KOPT-K1 (cell line): ENCODE data around the gene CERK.

Experiments
- H3K27ac ChIP-seq: fragments of 200-600 bp; sonication (generic); 2 replicates; pipeline ENCODE4 v1.5.1; 2016; ENCODE audit warnings: antibody characterized with exemption, mild to moderate bottlenecking, low read depth, low read length; ENCODE audit not compliant: poor library complexity, severe bottlenecking
- H3K36me3 ChIP-seq: fragments of 200-600 bp; sonication (generic); 2 replicates; pipeline ENCODE4 v1.5.1; 2017; ENCODE audit warnings: antibody characterized with exemption, mild to moderate bottlenecking, low read length, moderate library complexity; ENCODE audit not compliant: insufficient read depth
- H3K9me3 ChIP-seq: fragments of 200-600 bp; sonication (generic); 2 replicates; pipeline ENCODE4 v1.5.1; 2017; ENCODE audit warnings: antibody characterized with exemption, low read length, mild to moderate bottlenecking; ENCODE audit not compliant: insufficient read depth, poor library complexity, severe bottlenecking

Gene CERK

GRCh38 chr22:46678003-46678657, 59.9 kb downstream of the CERK start:
- Histone ChIP-seq H3K27ac (peak overlapping the region; percentile 32), H3K36me3 (peaks cover 65% of the 10 kb centered on the region), H3K9me3 (no peaks in the 10 kb centered on the region)

- Histone ChIP-seq H3K27ac (peak overlapping the region; percentile 32), H3K36me3 (peaks cover 64% of the 10 kb centered on the region), H3K9me3 (no peaks in the 10 kb centered on the region)
Observed at GRCh38 chr22:46677323-46678002, 60.6 kb downstream of the CERK start.

GRCh38 chr22:46676881-46677280, 61.2 kb downstream of the CERK start:
- Histone ChIP-seq H3K36me3 (peaks cover 58% of the 10 kb centered on the region), H3K9me3 (no peaks in the 10 kb centered on the region), H3K27ac (peak overlapping the region; percentile 94)

- Histone ChIP-seq H3K27ac (peak overlapping the region; percentile 94), H3K36me3 (peaks cover 54% of the 10 kb centered on the region), H3K9me3 (no peaks in the 10 kb centered on the region)
Observed at GRCh38 chr22:46676479-46676878, 61.6 kb downstream of the CERK start.

GRCh38 chr22:46675938-46676337, 62.1 kb downstream of the CERK start:
- Histone ChIP-seq H3K36me3 (peaks cover 58% of the 10 kb centered on the region), H3K9me3 (no peaks in the 10 kb centered on the region), H3K27ac (peak overlapping the region; percentile 94)

GRCh38 chr22:46675479-46675878, 62.6 kb downstream of the CERK start:
- Histone ChIP-seq H3K27ac (peak overlapping the region; percentile 94), H3K9me3 (no peaks in the 10 kb centered on the region), H3K36me3 (peaks cover 62% of the 10 kb centered on the region)

GRCh38 chr22:46674906-46675305, 63.1 kb downstream of the CERK start:
- Histone ChIP-seq H3K9me3 (no peaks in the 10 kb centered on the region), H3K27ac (peak overlapping the region; percentile 94), H3K36me3 (peaks cover 63% of the 10 kb centered on the region)

- peaks cover 66% of the 10 kb centered on the region for H3K36me3 ChIP-seq
- no peaks in the 10 kb centered on the region for H3K9me3 ChIP-seq
- H3K27ac ChIP-seq, result peak overlapping the region; percentile 94
Observed at GRCh38 chr22:46674367-46674781, 63.7 kb downstream of the CERK start.

GRCh38 chr22:46673662-46674236, 64.3 kb downstream of the CERK start:
- Histone ChIP-seq H3K27ac (peak overlapping the region; percentile 94), H3K36me3 (peaks cover 66% of the 10 kb centered on the region), H3K9me3 (no peaks in the 10 kb centered on the region)

- H3K27ac ChIP-seq, result peak overlapping the region; percentile 94
- H3K9me3 ChIP-seq, result no peaks in the 10 kb centered on the region
- H3K36me3 ChIP-seq, result peaks cover 66% of the 10 kb centered on the region
Observed at GRCh38 chr22:46673205-46673604, 64.8 kb downstream of the CERK start.

- Histone ChIP-seq H3K36me3 (peaks cover 66% of the 10 kb centered on the region), H3K9me3 (no peaks in the 10 kb centered on the region), H3K27ac (peak overlapping the region; percentile 94)
Observed at GRCh38 chr22:46672731-46673130, 65.3 kb downstream of the CERK start.

GRCh38 chr22:46671824-46672432, 66.1 kb downstream of the CERK start:
- no peaks in the 10 kb centered on the region for H3K9me3 ChIP-seq
- peaks cover 66% of the 10 kb centered on the region for H3K36me3 ChIP-seq
- H3K27ac ChIP-seq, result peak overlapping the region; percentile 94

- Histone ChIP-seq H3K36me3 (peaks cover 71% of the 10 kb centered on the region), H3K9me3 (no peaks in the 10 kb centered on the region), H3K27ac (no peak overlapping the region)
Observed at GRCh38 chr22:46669201-46669600, 68.9 kb downstream of the CERK start.

- Histone ChIP-seq H3K27ac (no peak overlapping the region), H3K36me3 (peaks cover 82% of the 10 kb centered on the region)
Observed at GRCh38 chr22:46668116-46668515, 69.9 kb downstream of the CERK start.

GRCh38 chr22:46667245-46667623, 70.8 kb downstream of the CERK start:
- Histone ChIP-seq H3K27ac (no peak overlapping the region), H3K9me3 (no peaks in the 10 kb centered on the region), H3K36me3 (peaks cover 90% of the 10 kb centered on the region)

More at GRCh38 chr22:46668116-46668515, 69.9 kb downstream of the CERK start:
- no peaks in the 10 kb centered on the region for H3K9me3 ChIP-seq
